Endothelial cell of umbilical vein (primary cell): Measurements from ENCODE around the gene MS4A4A. TPM values are rescaled to one million over a fixed set of nuclear protein-coding genes. Genes with fewer than 3 reads are reported as not detected.
A peak's percentile ranks its signal among the peaks of the same experiment; 100 is the strongest.

Experiments
- BruUV-seq: library from RNA; stranded (reverse); fragments of 400-500 nt; replicated peaks from 2 replicates; lab custom pipeline; 2021; lab: Mats Ljungman, UMichigan
- CTCF ChIA-PET: fragments of 300-600, 350-600 bp; sonication (Branson Sonifier 250); formaldehyde crosslinking; loops from one replicate; lab custom pipeline; 2021; ENCODE audit warnings: antibody characterized with exemption, inconsistent platforms; lab: Charles Lee
- POLR2A ChIA-PET: fragments of 300-600, 350-600 bp; sonication (Branson Sonifier 250); formaldehyde crosslinking; loops from one replicate; lab custom pipeline; 2021; ENCODE audit warnings: antibody characterized with exemption, inconsistent platforms; lab: Charles Lee
- DNase-seq: peaks from one replicate; pipeline ENCODE4 v3.0.0-alpha.2; 2011; ENCODE audit warnings: low read depth, low spot score
- FAIRE-seq: peaks from 2 replicates; lab custom pipeline; 2011; peaks lifted over from hg19 to GRCh38; lab: Jason Lieb, UNC
- H2AFZ ChIP-seq: 2 replicates; pipeline ENCODE4 v1.6.0; 2012; ENCODE audit warnings: low read depth, low read length, control low read depth, inconsistent platforms
- H3K27ac ChIP-seq: 2 replicates; pipeline ENCODE4 v1.5.1; 2011; ENCODE audit warnings: low read depth, mild to moderate bottlenecking, control low read depth, low read length, moderate library complexity; ENCODE audit not compliant: insufficient read depth
- H3K27me3 ChIP-seq, 2 experiments: 2 replicates each; pipeline versions ENCODE4 v1.6.0 to v1.6.1; 2011; ENCODE audit warnings: low read length in 2 of 2, mixed read lengths in 1 of 2; ENCODE audit not compliant: control insufficient read depth in 2 of 2, insufficient read depth in 2 of 2
- H3K36me3 ChIP-seq, 2 experiments: 2 replicates in 1 of 2; 3 replicates in 1 of 2; pipeline ENCODE4 v1.5.1; 2011; ENCODE audit warnings: low read length in 2 of 2, mild to moderate bottlenecking in 1 of 2, moderate library complexity in 1 of 2; ENCODE audit not compliant: control insufficient read depth in 2 of 2, insufficient read depth in 2 of 2; ENCODE audit errors: extremely low read depth in 1 of 2
- H3K4me1 ChIP-seq: 3 replicates; pipeline ENCODE4 v1.5.1; 2011; ENCODE audit warnings: mild to moderate bottlenecking, low read length; ENCODE audit not compliant: control insufficient read depth, insufficient read depth; ENCODE audit errors: extremely low read depth
- H3K4me2 ChIP-seq: 2 replicates; pipeline ENCODE4 v1.6.1; 2011; ENCODE audit warnings: low read length, control low read depth, mixed read lengths; ENCODE audit not compliant: insufficient read depth
- H3K4me3 ChIP-seq, 3 experiments: fragments of 200-600 bp in 1 of 3; sonication (generic), shearing (Covaris generic) in 1 of 3; replicated peaks in 1 of 3; 2 replicates each; pipeline ENCODE4 v1.5.1; 2011 to 2016; ENCODE audit warnings: control low read depth in 3 of 3, low read length in 3 of 3, mild to moderate bottlenecking in 2 of 3, inconsistent platforms in 1 of 3, low read depth in 1 of 3, moderate library complexity in 1 of 3; ENCODE audit not compliant: insufficient read depth in 1 of 3
- H3K79me2 ChIP-seq: 2 replicates; pipeline ENCODE4 v1.6.0; 2012; ENCODE audit warnings: low read length, inconsistent platforms; ENCODE audit not compliant: control insufficient read depth, insufficient read depth
- H3K9ac ChIP-seq: replicated peaks from 2 replicates; pipeline ENCODE3; 2011; ENCODE audit warnings: low read length, control low read depth; ENCODE audit not compliant: insufficient read depth; ENCODE audit errors: extremely low read depth
- H3K9me1 ChIP-seq: replicated peaks from 3 replicates; pipeline ENCODE4 v1.6.0; 2011; ENCODE audit warnings: mild to moderate bottlenecking, low read length; ENCODE audit not compliant: control insufficient read depth, insufficient read depth; ENCODE audit errors: extremely low read depth
- H3K9me3 ChIP-seq: replicated peaks from 2 replicates; pipeline ENCODE4 v1.5.1; 2012; ENCODE audit warnings: low read length, inconsistent platforms; ENCODE audit not compliant: control insufficient read depth, insufficient read depth
- H4K20me1 ChIP-seq: replicated peaks from 2 replicates; pipeline ENCODE3; 2011; ENCODE audit warnings: mild to moderate bottlenecking, low read length; ENCODE audit not compliant: control insufficient read depth, insufficient read depth; ENCODE audit errors: extremely low read depth
- CTCF ChIP-seq, 2 donors: IDR thresholded peaks; 1 replicate in 1 of 2; 2 replicates in 1 of 2; pipeline ENCODE4 v1.5.1; 2011; ENCODE audit warnings: low read length in 2 of 2, mild to moderate bottlenecking in 2 of 2, moderate library complexity in 2 of 2, control low read depth in 1 of 2, inconsistent platforms in 1 of 2, low read depth in 1 of 2; ENCODE audit not compliant: insufficient read depth in 1 of 2; ENCODE audit errors: extremely low read depth in 1 of 2
- EZH2 ChIP-seq: IDR thresholded peaks from 2 replicates; pipeline ENCODE4 v1.6.1; 2012; ENCODE audit warnings: borderline replicate concordance, low read depth, mild to moderate bottlenecking, moderate library complexity, low read length, inconsistent platforms; ENCODE audit not compliant: severe bottlenecking
- FOS ChIP-seq: IDR thresholded peaks from 2 replicates; pipeline ENCODE4 v1.6.1; 2011; ENCODE audit warnings: mild to moderate bottlenecking, low read length, moderate library complexity, borderline replicate concordance; ENCODE audit not compliant: insufficient read depth
- GATA2 ChIP-seq: IDR thresholded peaks from 2 replicates; pipeline ENCODE4 v1.7.0; 2011; ENCODE audit warnings: low read depth, mild to moderate bottlenecking, moderate library complexity, mixed read lengths, low read length; ENCODE audit not compliant: insufficient read length, insufficient read depth
- JUN ChIP-seq: IDR thresholded peaks from 2 replicates; pipeline ENCODE4 v1.6.1; 2011; ENCODE audit warnings: borderline replicate concordance, low read depth; ENCODE audit not compliant: insufficient read length, insufficient read depth
- MYC ChIP-seq: IDR thresholded peaks from one replicate; pipeline ENCODE4 v1.6.1; 2011; ENCODE audit warnings: mild to moderate bottlenecking, low read depth, low read length
- POLR2AphosphoS5 ChIP-seq: IDR thresholded peaks from 2 replicates; pipeline ENCODE4 v1.6.1; 2012; ENCODE audit warnings: low read depth, mild to moderate bottlenecking, control low read depth, low read length, moderate library complexity; ENCODE audit not compliant: insufficient read depth
- dilution Hi-C: fragments of 300-500 bp; cut with MboI; formaldehyde crosslinking; loops from one replicate; pipeline ENCODE4 v1.15.0; 2019; ENCODE audit warnings: low sequenced_read_pairs; ENCODE audit not compliant: extremely low pct_ligation_motif_present
- intact Hi-C: fragments of 100-400 bp; cut with micrococcal nuclease; formaldehyde crosslinking; loops from one replicate; pipeline ENCODE4 v1.10.0; 2022
- polyA plus RNA-seq, 4 experiments: library from polyadenylated mRNA; depleted of rRNA in 3 of 4; stranded (reverse) in 3 of 4; unstranded in 1 of 4; fragments of >200 nt; gene quantifications; 2 replicates each; pipeline versions ENCODE4 v1.2.1 to v1.2.3, GENCODE V29; 2011 to 2012; ENCODE audit warnings: missing spikeins in 1 of 4
- total RNA-seq: library from RNA; stranded (reverse); gene quantifications from 2 replicates; pipeline ENCODE4 v1.2.3, GENCODE V29; 2021
- TF ChIP-seq, protein P1 (sequence below): IDR thresholded peaks from 2 replicates; pipeline ENCODE4 v1.6.1; 2011; ENCODE audit not compliant: insufficient read depth, insufficient read length

Gene MS4A4A
- total and polyA plus RNA-seq, 2 donors (not counting 3 experiments of a cell fraction or from before 2014, with no cell fraction given), result 0.19 TPM; not detected in 1

DNA sequence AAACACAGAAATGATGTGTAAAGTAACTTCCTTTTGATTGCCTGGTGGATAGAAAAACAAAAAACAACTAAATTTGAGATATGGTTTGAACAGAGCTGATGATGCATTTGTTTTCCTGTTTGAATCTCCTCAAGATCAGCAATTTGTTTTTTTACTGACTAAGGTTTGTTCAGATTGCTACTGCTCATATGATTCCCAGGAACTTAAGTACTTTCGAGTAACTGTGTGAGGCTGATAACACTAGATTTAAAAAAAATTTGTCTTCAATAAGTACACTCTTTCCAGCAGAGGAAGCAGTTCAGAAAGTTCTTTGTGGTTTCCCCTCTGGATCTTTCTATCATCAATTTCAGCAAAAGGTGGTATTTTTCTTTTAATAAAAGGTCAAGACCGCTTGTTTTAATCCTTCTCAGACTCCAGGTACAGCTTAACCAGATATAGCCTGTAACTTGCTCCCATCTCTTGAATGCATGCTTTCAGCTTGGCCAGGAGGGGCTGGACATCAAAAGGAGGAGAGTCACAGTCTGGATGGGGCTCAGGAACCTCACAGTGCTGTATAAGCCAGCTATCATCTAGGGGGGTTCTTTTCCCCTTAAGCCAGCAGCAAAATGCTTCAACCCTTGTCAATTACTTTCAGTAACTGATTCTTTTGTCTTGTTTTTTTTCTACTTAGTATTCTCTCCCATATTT lies 34.3 kb downstream of the MS4A4A start:
- intact Hi-C loops (no loop called here), dilution Hi-C loops (no loop called here)
- H3K9me3 ChIP-seq, result no peaks in the 10 kb centered on the region

More for the DNA sequence above, 34.3 kb downstream of the MS4A4A start:
- Histone ChIP-seq H3K79me2 (no peaks in the 10 kb centered on the region), H3K4me2 (peak overlapping the region; percentile 69), H3K36me3 (no peaks in the 10 kb centered on the region), H4K20me1 (no peaks in the 10 kb centered on the region), H2AFZ (peak overlapping the region; percentile 48), H3K4me3 (no peak overlapping the region), H3K27me3 (no peaks in the 10 kb centered on the region), H3K9me1 (no peaks in the 10 kb centered on the region), H3K27ac (peak overlapping the region; percentile 66), H3K4me1 (peaks cover 13% of the 10 kb centered on the region), H3K9ac (peak overlapping the region; percentile 42)
- TF ChIP-seq POLR2AphosphoS5, result peak; percentile 48
- TF ChIP-seq CTCF (IDR thresholded peaks at IDR 0.05; ENCODE audit: extremely low read depth in 1 of 2, insufficient read depth in 1 of 2, low read depth in 1 of 2, low read length in 2 of 2), result peak in 1 of 2 donors; percentile 12
- no peak for TF ChIP-seq MYC
- peak; percentile 11 for TF ChIP-seq JUN
- TF ChIP-seq, protein P1, sequence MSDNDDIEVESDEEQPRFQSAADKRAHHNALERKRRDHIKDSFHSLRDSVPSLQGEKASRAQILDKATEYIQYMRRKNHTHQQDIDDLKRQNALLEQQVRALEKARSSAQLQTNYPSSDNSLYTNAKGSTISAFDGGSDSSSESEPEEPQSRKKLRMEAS, result no peak
- TF ChIP-seq GATA2, result peak; percentile 72
- no peak for TF ChIP-seq EZH2
- peak; percentile 56 for TF ChIP-seq FOS
- CTCF ChIA-PET, result interaction anchor here (0.9 to 2.9 kb wide), 6 partner anchors 20 to 63 kb away, joined by 3 to 19 read pairs (median 7); no protein-coding TSS in a partner anchor
- POLR2A ChIA-PET, result no interaction called here
- DNase-seq, result peak; percentile 81
- BruUV-seq, result no TSS peak
- FAIRE-seq, result peak; percentile 83
